GM19328 (cell line): ENCODE data around the gene USHBP1.

ENCODE experiments used
- ATAC-seq: cut with Tn5 transposase; IDR thresholded peaks from one replicate; pipeline ENCODE4 v1.9.1; 2021; ENCODE audit warnings: mild to moderate bottlenecking, moderate library complexity; ENCODE audit not compliant: unreplicated experiment

The USHBP1 gene

DNA sequence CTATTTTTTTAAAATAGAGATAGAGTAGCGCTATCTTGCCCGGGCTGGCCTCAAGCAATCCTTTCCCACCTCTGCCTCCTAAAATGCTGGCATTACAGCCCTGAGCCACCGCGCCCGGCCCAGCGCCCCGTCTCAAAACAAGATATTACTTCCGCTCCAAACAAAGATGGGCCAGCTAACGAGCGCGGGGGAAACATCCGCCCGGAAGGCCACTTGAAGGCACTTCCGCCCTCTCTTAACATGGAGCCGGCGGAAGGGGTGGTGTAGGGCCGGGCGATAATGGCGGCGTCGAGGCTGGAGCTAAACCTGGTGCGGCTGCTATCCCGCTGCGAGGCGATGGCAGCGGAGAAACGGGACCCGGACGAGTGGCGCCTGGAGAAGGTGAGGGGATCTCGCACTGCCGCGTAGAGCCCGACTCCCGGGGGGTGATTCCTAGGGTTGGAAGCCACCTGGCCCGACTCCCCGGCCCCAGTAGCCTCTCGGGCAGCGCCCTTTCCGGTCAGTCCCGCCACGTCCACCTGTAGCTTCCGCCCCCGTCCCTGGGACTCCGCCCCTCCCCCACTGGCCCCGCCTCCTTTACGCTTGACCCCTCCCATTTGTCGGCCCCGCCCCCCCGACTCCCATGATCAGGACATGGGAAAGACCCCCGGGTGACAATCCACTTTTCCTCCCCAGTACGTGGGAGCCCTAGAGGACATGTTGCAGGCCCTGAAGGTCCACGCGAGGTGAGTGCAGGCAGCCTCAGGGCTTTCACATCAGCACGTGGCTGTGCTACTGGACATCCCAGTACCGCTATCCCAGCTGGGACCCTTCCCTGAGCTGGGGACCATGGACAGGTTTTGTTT lies 49.2 kb downstream of the USHBP1 start, which contains the start of gene USE1:
Gene USE1, plus strand, starts transcription at position 231 of the 845 bp plus-strand sequence. Its CDS starts 49 bp downstream, at position 280.
- peak; percentile 72 for ATAC-seq

DNA sequence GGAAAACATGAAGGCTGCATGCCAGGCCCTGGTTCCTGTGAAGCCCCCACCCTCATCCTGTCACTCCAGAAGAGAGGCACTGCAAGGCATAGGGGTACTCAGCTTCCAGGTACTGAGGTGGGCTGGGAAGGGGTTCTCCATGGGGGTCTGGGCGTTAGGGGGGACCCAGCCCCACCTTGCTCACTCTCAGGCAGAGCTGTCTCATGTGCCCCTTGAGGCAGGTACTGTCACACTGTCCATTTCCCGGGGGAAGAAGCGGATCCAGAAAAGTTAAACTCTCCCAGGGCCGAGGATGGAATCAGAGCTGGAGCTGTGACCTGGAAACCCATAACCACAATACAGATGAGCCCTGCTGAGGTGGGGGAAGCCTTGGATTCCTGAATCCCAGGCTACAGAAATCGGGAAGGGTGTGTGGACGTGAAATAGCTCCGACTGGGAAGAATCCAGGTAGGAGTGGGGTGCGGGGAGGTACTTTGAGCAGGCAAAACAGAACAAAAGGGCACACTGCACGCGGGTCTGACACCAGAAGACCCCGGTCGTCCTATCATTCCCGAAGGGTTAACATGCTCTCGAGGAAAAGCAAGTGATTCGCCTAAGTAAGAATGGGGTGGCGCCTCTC lies 49.9 kb downstream of the USHBP1 start:
- ATAC-seq: no peak

DNA sequence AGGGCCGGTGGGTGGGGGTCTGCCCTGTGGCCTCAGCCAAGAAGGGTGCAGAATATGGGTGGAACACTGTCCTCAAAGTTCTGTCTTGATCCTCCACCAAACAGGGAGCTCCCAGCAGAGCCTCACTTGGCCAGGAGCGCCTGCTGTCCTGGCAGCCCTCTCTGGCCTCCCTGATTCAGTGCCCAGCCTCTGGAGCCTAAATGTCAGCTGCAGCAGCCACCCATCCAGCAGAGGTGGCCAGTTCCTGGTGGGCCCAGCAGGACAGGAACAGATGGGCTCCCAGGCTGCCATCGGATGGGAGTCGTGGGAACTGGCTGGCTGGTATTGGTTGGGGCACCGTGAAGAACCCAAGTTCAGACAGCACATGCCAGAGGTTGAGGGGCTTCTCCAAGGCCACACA lies 51.2 kb downstream of the USHBP1 start:
- ATAC-seq: no peak

DNA sequence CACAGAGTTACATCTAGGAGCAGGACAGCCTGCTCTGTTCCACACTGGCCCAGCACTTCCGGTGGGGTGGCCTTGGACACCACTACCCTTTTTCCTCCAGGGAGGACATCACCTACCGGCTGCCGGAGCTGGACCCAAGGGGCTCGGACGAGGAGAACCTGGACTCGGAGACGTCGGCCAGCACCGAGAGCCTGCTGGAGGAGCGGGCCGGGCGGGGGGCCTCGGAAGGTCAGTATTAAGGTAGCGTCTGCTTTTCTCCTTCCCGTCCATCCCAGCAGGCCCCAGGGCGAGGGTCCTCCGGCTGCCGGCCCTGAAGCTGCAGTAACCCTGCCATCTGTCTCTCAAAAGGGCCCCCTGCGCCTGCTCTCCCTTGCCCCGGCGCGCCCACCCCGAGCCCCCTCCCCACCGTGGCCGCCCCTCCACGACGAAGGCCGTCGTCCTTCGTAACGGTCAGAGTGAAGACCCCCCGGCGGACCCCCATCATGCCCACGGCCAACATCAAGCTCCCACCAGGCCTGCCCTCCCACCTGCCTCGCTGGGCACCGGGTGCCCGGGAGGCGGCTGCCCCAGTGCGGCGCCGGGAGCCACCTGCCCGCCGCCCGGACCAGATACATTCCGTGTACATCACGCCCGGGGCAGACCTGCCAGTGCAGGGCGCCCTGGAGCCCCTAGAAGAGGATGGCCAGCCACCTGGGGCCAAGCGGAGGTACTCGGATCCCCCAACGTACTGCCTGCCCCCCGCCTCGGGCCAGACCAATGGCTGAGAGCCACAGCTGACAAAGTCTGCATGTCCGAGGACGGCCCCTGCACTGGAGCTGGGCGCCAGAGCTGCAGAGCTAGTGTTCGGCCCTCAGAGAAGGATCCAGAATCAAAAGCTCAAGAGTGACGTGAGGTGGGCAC lies 52.7 kb downstream of the USHBP1 start:
- no peak for ATAC-seq

DNA sequence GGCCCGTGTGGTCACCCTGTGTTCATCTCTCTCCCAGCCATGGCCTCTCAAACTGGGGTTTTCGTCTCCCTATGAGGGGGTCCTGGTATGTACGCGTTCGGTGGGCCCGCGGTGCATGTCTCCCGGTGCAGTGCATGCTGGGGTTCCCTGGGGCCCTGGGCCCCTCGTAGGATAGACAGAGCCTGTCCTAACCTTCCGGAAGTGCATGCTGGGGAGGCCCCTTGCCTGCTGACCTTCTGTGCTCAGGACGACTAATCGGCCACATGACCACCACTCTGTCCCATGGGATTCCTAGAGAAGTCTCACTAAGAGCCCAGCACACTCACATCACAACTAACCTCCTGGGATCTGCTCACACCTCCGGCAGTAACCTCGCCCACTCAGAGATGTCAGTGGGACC lies 54.2 kb downstream of the USHBP1 start:
- ATAC-seq: no peak

DNA sequence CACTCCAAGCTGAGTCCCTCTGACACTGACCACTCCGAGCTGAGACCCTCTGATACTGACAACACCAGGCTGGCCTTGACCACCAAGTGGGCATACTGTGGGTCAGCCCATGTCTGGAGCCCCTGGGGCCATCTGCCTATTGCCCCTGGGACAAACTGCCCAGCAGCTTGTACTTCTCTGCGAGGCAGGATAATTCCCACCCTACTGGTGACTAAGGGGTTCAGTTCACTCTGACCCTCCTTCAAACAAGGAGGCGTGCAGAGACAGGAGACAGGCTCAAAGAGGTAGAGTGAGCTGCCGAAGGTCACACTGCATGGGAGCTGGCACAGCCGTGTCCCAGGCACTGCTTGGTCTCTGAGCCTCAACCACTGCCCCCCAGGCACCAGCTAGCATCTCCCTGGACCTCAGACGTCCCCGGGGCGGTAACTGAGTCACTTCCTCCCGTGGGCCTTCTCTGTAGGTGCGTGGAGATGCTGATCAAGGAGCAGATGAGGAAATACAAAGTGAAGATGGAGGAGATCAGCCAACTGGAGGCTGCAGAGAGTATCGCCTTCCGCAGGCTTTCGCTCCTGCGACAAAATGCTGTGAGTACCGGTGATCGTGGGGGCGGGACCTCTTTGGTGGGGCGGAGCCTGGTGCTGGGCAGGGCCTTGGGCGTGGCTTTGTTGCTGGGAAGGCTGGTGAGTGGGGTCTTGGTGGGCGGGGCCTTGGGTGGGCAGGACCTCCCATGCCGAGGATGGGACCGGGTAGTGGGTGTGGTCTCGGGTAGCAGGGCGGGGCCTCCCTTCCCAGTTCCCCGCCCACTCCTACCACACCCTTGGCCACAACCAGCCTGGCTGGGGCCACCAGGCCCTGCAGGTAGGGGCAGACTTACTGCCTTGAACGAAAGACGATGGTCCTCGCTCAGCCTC lies 55.2 kb downstream of the USHBP1 start:
- ATAC-seq: no peak

DNA sequence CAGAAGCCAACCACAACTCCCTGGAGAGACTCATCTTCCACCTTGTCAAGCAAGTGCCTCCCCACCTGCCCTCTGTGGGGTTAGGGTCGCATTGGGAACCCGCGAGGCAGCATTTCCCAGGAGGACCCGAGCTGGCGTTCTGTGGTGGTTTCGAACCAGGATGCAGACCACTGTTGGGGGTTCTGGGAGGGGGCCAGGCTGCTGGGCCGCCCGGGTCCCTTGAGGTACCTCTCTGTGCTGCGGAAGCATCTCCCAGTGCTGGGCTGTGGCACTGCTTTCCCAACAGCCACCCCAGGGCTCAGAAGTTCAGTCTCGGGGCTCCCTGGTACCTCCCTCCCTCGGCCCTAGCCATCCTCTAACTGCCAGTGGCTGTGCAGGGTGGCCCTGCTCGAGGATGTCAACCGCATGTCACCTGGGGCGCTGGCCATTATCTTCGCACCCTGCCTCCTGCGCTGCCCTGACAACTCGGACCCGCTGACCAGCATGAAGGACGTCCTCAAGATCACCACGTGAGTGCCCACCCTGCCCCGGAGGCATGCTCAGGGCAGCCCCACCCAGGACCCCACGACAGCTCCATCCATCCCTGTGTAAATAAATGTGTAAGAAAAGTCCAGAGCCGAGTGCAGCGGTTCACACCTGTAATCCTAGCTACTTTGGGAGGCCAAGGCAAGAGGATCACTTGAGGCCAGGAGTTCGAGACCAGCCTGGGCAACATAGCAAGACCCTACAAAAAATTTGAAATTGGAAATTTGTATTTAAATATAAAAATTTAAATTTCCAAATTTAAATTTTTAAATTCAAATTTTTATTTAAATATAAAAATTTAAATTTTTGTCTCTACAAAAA lies 57.6 kb downstream of the USHBP1 start:
- no peak for ATAC-seq

DNA sequence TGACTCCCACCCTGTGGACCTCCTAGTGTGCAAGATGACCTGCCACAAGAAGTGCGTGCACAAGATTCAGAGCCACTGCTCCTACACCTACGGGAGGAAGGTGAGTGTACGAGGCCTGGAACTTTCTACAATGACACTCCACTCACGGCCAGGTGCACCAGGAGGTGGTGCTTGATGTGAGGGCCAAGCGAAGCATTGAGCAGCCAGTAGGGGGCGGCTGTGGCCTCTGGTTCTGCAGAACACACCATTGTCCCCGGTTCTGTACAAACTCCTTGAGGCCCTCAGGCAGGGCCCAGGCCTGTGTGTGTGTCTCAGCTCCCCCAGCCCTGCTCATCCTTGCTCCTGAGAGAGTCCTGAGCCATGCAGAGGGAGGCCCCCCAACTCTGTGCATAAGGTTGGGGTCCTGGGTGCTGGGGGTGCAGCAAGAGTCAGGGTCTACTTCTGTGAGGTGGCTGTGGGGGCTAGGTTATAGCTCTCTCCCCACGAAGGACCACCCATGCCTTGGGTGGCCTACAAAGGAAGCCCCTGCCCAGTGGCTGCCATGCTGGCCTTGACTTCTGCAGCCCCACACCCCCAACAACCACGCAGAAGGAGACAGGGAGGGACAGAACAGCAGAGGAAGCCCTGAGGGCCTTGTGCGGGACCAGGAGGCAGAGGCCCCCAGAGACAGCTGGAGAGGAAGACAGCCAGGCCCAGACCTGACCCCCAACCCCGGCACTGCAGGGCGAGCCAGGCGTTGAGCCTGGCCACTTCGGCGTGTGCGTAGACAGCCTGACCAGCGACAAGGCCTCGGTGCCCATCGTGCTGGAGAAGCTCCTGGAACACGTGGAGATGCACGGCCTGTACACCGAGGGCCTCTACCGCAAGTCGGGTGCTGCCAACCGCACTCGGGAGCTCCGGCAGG lies 59.1 kb downstream of the USHBP1 start:
- no peak for ATAC-seq

DNA sequence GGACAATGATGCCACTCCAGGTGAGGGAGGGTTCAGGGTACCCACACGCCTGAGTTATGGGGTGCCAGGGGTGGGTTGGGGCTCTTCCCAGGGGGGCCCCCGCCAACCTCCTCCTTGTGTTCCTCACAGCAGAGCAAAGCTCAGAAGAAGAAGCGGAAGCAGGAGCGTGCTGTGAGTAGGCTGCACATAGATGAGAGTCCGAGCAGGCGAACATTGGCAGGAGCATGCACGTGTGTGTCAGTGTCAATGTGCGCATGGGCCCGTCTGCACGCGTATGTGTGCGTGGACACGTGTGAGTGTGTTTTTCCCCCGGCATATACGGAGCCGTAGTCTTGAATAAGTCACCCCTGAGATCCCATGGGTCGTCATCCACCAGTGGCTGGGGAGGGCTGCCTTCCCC lies 61.8 kb downstream of the USHBP1 start:
- no peak for ATAC-seq

DNA sequence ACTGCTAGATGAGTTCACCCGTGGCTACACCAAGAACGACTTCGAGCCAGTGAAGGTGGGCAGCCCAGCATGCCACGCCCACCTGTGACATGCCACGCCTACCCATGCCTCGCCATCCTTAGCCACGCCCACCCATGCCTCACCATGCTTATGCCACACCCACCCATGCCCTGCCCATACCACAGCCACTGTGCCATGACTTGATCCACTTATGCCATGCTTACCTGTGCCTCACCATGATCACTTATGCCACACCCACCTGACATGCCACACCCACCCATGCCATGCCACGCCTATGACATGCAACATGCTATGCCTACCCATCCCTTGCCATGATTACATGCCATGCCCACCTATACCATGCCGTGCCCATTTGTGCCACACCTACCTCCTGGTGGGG lies 62.3 kb downstream of the USHBP1 start:
- ATAC-seq: no peak

DNA sequence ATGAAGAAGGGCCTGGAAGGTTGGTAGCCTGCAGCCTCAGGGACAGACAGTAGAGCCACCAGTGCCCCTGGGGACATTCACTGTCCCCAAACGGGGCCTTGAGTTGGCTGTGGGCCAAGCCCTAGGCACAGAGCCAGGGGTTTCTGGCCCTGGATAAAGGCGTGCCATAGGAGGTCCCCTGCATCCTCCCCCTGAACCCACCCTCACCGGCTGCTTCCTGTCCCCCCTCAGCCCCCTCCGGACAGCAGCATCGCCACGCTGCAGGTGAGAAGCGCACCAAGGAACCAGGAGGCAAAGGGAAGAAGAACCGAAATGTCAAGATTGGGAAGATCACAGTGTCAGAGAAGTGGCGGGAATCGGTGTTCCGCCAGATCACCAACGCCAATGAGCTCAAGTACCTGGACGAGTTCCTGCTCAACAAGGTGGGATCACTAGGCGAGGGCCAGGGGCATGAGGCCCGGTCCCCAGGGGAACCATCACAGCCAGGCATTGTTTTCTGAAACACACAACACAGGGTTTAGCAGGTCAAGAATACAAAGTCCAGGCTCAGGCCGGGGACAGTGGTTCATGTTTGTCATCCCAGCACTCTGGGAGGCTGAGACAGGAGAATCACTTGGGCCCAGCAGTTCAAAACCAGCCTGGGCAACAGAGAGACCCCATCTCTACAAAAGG lies 64.0 kb downstream of the USHBP1 start:
- no peak for ATAC-seq
